MM.1S (cell line): ENCODE data around the gene ZNF483.

ENCODE experiments used
- DNase-seq: peaks from one replicate; pipeline ENCODE4 v3.0.0-alpha.2; 2015
- H2AFZ ChIP-seq: fragments of 300-600 bp; sonication (generic); 2 replicates; pipeline ENCODE4 v1.6.0; 2016; ENCODE audit warnings: antibody characterized with exemption, low read length
- H3F3A ChIP-seq: fragments of 300-600 bp; sonication (generic); 2 replicates; pipeline ENCODE4 v1.6.1; 2016; ENCODE audit warnings: mild to moderate bottlenecking, antibody characterized with exemption, low read length, moderate library complexity, mixed read lengths; ENCODE audit not compliant: insufficient read depth
- H3K27ac ChIP-seq: fragments of 300-600 bp; sonication (generic); 2 replicates; pipeline ENCODE4 v1.5.1; 2016; ENCODE audit warnings: mild to moderate bottlenecking, low read length
- H3K27me3 ChIP-seq: fragments of 300-600 bp; sonication (generic); replicated peaks from 2 replicates; pipeline ENCODE4 v1.6.0; 2016; ENCODE audit warnings: low read length; ENCODE audit not compliant: insufficient read depth
- H3K36me3 ChIP-seq: fragments of 300-600 bp; sonication (generic); replicated peaks from 2 replicates; pipeline ENCODE4 v1.6.1; 2016; ENCODE audit warnings: mild to moderate bottlenecking, low read length, mixed read lengths; ENCODE audit not compliant: insufficient read depth
- H3K4me1 ChIP-seq: fragments of 300-600 bp; sonication (generic); 2 replicates; pipeline ENCODE4 v1.6.1; 2016; ENCODE audit warnings: low read length, mixed read lengths
- H3K4me2 ChIP-seq: fragments of 300-600 bp; sonication (generic); 2 replicates; pipeline ENCODE4 v1.6.0; 2016; ENCODE audit warnings: low read depth, low read length
- H3K4me3 ChIP-seq: fragments of 300-600 bp; sonication (generic); 2 replicates; pipeline ENCODE4 v1.5.1; 2016; ENCODE audit warnings: low read length, mixed read lengths
- H3K79me2 ChIP-seq: fragments of 300-600 bp; sonication (generic); 2 replicates; pipeline ENCODE4 v1.6.1; 2016; ENCODE audit warnings: mixed run types, low read length, mixed read lengths
- H3K9ac ChIP-seq: fragments of 300-600 bp; sonication (generic); 2 replicates; pipeline ENCODE4 v1.6.1; 2016; ENCODE audit warnings: low read length, mixed read lengths
- H3K9me2 ChIP-seq: fragments of 300-600 bp; sonication (generic); replicated peaks from 2 replicates; pipeline ENCODE4 v1.6.1; 2016; ENCODE audit warnings: mild to moderate bottlenecking, low read length, mixed read lengths; ENCODE audit not compliant: insufficient read depth
- H3K9me3 ChIP-seq: fragments of 300-600 bp; sonication (generic); replicated peaks from 2 replicates; pipeline ENCODE4 v1.6.1; 2016; ENCODE audit warnings: mild to moderate bottlenecking, low read length, mixed read lengths; ENCODE audit not compliant: insufficient read depth
- H4K20me1 ChIP-seq: fragments of 300-600 bp; sonication (generic); 2 replicates; pipeline ENCODE4 v1.6.1; 2016; ENCODE audit warnings: mild to moderate bottlenecking, low read length, moderate library complexity, mixed read lengths; ENCODE audit not compliant: insufficient read depth
- EZH2 ChIP-seq: fragments of 300-600 bp; sonication (generic); optimal IDR thresholded peaks from 2 replicates; pipeline ENCODE3; 2017; ENCODE audit warnings: low read depth, mild to moderate bottlenecking, antibody characterized with exemption, low read length, mixed read lengths
- EZH2phosphoT487 ChIP-seq: fragments of 300-600 bp; sonication (generic); IDR thresholded peaks from 2 replicates; pipeline ENCODE4 v1.6.1; 2018; ENCODE audit warnings: antibody characterized with exemption, low read length
- TF ChIP-seq, protein P1 (sequence below): fragments of 300-600 bp; sonication (generic); IDR thresholded peaks from 2 replicates; pipeline ENCODE4 v1.5.1; 2016; ENCODE audit warnings: antibody characterized with exemption, low read length, mixed read lengths

The ZNF483 gene

DNA sequence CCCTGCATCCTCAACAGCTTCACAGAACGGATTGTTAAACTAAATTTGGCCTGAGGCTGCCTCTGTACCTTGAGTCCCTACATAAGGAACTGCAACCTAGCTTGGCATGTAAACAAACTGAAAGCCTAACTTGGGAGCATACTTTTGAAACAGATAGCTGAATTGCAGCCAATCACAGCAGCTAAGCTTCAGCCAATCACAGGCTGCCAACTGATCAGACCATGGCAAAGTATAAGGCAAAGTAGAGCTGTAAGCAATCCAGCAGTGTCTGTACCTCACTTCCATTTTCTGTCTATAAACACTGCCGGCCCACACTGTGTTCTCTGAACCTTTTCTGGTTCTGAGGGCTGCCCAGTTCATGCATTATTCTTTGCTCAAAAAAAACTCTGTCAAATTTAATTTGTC is 8.9 kb upstream of the ZNF483 start:
- H3K79me2 ChIP-seq = no peaks in the 10 kb centered on the region
- TF ChIP-seq EZH2phosphoT487 (no peak), EZH2 (no peak)
- TF ChIP-seq, protein P1, sequence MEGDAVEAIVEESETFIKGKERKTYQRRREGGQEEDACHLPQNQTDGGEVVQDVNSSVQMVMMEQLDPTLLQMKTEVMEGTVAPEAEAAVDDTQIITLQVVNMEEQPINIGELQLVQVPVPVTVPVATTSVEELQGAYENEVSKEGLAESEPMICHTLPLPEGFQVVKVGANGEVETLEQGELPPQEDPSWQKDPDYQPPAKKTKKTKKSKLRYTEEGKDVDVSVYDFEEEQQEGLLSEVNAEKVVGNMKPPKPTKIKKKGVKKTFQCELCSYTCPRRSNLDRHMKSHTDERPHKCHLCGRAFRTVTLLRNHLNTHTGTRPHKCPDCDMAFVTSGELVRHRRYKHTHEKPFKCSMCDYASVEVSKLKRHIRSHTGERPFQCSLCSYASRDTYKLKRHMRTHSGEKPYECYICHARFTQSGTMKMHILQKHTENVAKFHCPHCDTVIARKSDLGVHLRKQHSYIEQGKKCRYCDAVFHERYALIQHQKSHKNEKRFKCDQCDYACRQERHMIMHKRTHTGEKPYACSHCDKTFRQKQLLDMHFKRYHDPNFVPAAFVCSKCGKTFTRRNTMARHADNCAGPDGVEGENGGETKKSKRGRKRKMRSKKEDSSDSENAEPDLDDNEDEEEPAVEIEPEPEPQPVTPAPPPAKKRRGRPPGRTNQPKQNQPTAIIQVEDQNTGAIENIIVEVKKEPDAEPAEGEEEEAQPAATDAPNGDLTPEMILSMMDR = no peak
- H3F3A ChIP-seq = no peaks in the 10 kb centered on the region
- no peak overlapping the region for H3K27ac ChIP-seq
- DNase-seq = peak; percentile 15
- no peaks in the 10 kb centered on the region for H3K9me3 ChIP-seq
- H3K36me3 ChIP-seq = no peaks in the 10 kb centered on the region
- H3K4me1 ChIP-seq = no peaks in the 10 kb centered on the region
- H3K9ac ChIP-seq = no peak overlapping the region
- no peaks in the 10 kb centered on the region for H3K27me3 ChIP-seq
- H3K4me3 ChIP-seq = no peak overlapping the region
- no peaks in the 10 kb centered on the region for H4K20me1 ChIP-seq
- H2AFZ ChIP-seq = peak overlapping the region; percentile 14; the same call in 1 of the 2 replicates
- H3K4me2 ChIP-seq = peak overlapping the region; percentile 9; the same call in 1 of the 2 replicates
- no peaks in the 10 kb centered on the region for H3K9me2 ChIP-seq

DNA sequence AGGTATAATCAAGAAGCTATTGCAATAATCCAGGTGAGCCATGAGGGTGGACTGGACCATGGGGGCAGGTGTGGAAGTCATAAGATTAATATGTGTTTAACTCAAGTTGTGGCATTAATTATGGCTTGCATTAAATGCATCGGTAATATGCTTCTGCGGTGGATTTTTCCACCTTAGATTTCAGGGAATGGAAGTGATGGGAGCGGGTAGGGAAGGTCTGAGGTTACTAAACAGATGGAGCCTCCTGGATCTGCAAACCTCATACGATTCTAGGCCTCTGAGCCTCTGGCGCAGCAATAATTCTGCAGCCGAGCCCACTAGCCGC is 286 bp upstream of the ZNF483 start:
- no peaks in the 10 kb centered on the region for H3K9me3 ChIP-seq
- H3K4me1 ChIP-seq = no peaks in the 10 kb centered on the region
- H3K36me3 ChIP-seq = no peaks in the 10 kb centered on the region
- no peak overlapping the region for H3K27ac ChIP-seq
- no peak overlapping the region for H2AFZ ChIP-seq
- H3K79me2 ChIP-seq = no peaks in the 10 kb centered on the region
- no peaks in the 10 kb centered on the region for H3K27me3 ChIP-seq
- no peaks in the 10 kb centered on the region for H3F3A ChIP-seq
- no peak for DNase-seq
- TF ChIP-seq EZH2 (no peak), EZH2phosphoT487 (no peak)
- TF ChIP-seq, protein P1 = no peak
- H3K9ac ChIP-seq = no peak overlapping the region
- no peaks in the 10 kb centered on the region for H3K9me2 ChIP-seq
- H3K4me2 ChIP-seq = no peak overlapping the region
- H3K4me3 ChIP-seq = no peak overlapping the region
- H4K20me1 ChIP-seq = no peaks in the 10 kb centered on the region

DNA sequence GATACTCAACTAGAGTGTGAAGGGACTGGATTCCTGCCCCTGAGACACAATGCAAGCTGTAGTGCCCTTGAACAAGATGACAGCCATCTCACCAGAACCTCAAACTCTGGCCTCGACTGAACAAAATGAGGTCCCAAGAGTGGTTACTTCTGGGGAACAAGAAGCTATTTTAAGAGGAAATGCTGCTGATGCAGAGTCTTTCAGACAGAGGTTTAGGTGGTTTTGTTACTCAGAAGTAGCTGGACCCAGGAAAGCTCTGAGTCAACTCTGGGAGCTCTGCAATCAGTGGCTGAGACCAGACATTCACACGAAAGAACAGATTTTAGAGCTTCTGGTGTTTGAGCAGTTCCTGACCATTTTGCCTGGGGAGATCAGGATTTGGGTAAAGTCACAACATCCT is 2.4 kb downstream of the ZNF483 start:
- no peak overlapping the region for H3K27ac ChIP-seq
- H3K79me2 ChIP-seq = no peaks in the 10 kb centered on the region
- no peak overlapping the region for H3K9ac ChIP-seq
- no peaks in the 10 kb centered on the region for H3K4me1 ChIP-seq
- no peaks in the 10 kb centered on the region for H3F3A ChIP-seq
- H2AFZ ChIP-seq = no peak overlapping the region
- H3K4me3 ChIP-seq = no peak overlapping the region
- H3K4me2 ChIP-seq = no peak overlapping the region
- TF ChIP-seq, protein P1 = no peak
- TF ChIP-seq EZH2 (no peak), EZH2phosphoT487 (no peak)
- H3K36me3 ChIP-seq = no peaks in the 10 kb centered on the region
- no peak for DNase-seq
- no peaks in the 10 kb centered on the region for H3K9me2 ChIP-seq
- no peaks in the 10 kb centered on the region for H3K9me3 ChIP-seq
- H4K20me1 ChIP-seq = no peaks in the 10 kb centered on the region
- no peaks in the 10 kb centered on the region for H3K27me3 ChIP-seq
